Measurements from ENCODE around the gene PADI3. TPM values are rescaled to one million over a fixed set of nuclear protein-coding genes. Genes with fewer than 3 reads are reported as not detected.

The PADI3 gene
- total RNA-seq, 1 donor = not detected

DNA sequence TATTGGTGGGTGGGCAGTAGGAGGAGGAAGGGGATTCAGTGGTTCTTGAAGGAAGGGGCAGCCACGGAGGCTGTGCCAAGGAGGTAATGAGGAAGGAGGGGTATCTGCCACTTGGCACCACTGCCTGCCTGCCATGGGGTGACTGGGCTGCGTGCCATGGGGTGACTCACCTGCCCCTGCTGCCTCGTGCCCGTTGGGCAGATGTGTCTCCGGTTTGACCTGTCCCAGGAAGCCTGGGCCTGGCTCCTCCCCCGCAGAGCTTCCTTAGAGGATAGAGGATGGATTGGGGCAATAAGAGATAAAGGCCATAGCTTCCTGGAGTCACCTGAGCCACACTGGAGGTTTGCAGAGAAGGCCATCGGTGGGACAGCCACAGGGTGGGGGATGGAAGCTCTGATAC lies 1.7 kb downstream of the PADI3 start:
- no peak overlapping the region for H3K4me3 ChIP-seq (ENCODE audit: low read depth, low read length)
- no peak for TF ChIP-seq CTCF (IDR thresholded peaks at IDR 0.05; ENCODE audit: insufficient read depth, low read depth, low read length)
- no peak for DNase-seq (ENCODE audit: low read depth)

GRCh38 chr1:17251246-17251645 lies 2.3 kb downstream of the PADI3 start:
- TF ChIP-seq CTCF (IDR thresholded peaks at IDR 0.05; ENCODE audit: insufficient read depth, low read depth, low read length) = no peak
- no peak for DNase-seq (ENCODE audit: low read depth)
- H3K4me3 ChIP-seq (ENCODE audit: low read depth, low read length) = no peak overlapping the region

DNA sequence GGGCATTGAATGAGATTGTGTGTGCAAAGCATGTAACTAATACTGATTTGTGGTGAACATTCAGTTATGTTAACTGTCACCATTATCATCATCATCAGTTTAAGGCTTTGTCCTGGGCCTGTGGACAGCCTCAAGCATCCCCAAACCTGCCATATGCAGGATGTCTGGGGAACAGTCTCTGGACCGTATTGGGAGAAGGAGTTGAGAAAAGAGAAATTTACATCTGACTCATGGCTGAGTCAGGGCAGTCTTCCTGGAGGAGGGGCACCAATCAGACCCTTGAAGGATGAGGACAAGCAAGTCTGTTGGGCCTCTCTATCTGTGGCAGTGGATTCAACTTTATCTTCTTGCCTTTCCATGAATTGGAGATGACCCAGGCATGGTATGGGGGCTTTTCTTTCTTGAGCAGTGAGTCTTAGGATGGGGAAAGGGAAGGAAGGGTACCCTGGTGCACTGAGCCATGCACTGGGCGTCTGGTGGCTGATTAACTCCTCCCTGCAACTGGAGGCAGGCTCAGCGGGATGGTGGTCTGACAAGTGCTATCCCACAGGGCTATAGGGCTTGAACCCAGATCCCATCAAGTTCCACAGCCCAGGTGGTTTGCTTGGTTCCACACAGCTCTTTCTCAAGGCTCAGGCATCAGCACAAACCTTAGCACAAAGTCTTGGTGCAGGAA lies 2.9 kb downstream of the PADI3 start:
- TF ChIP-seq CTCF (IDR thresholded peaks at IDR 0.05; ENCODE audit: insufficient read depth, low read depth, low read length) = no peak
- H3K4me3 ChIP-seq (ENCODE audit: low read depth, low read length) = no peak overlapping the region
- no peak for DNase-seq (ENCODE audit: low read depth)

- DNase-seq (ENCODE audit: low read depth) = no peak
- TF ChIP-seq CTCF (IDR thresholded peaks at IDR 0.05; ENCODE audit: insufficient read depth, low read depth, low read length) = no peak
- no peak overlapping the region for H3K4me3 ChIP-seq (ENCODE audit: low read depth, low read length)
Observed at GRCh38 chr1:17255336-17255735, 6.4 kb downstream of the PADI3 start.

DNA sequence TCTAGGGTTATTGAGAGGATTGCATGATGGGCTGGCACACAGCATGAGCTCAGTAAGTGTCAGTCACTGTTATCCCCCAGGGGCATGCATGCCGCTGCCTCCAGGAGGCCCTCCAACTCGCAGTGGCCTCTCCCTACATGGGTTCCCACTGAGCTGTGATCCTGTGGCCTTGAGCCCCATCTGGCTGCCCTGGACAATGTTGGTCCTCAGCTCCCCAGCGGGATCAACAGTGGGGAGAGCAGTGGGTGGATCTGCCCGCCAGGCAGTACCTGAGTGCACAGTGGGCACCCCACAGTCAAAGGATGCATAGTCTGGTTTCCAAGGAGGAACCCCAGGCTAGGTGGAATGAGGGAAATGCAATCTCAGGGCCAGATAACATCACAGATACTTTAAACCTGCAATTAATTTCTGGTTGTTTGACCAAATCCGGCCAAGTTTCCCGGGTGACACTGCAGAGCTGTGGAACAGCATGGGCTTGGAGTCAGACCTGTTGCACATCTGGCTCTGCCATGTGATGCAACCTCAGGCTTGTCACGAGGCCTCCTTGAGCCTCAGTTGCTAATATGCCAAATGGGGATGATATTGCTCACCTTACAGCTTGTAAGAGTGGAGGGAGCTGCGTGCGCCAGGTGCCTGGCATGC lies 9.3 kb downstream of the PADI3 start:
- DNase-seq (ENCODE audit: low read depth) = peak; percentile 54
- TF ChIP-seq CTCF (IDR thresholded peaks at IDR 0.05; ENCODE audit: insufficient read depth, low read depth, low read length) = no peak
- H3K4me3 ChIP-seq (ENCODE audit: low read depth, low read length) = no peak overlapping the region

DNA sequence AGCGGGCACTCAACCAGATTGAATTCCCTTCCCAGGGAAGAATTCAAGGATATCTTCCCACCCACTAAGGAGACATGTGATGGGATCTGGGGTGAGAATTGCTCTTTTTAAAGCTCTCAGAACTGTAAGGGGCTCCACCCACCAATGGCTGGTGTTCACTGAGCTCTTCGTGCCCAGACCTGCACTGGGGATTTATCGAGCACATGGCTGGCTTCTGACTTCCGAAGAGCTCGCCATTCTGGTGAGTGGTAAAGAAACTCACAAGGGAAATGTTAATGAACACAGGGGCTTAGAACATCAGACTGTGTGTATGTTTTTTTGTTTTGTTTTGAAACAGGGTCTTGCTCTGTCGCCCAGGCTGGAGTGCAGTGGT lies 9.8 kb downstream of the PADI3 start:
- DNase-seq (ENCODE audit: low read depth) = peak; percentile 3
- H3K4me3 ChIP-seq (ENCODE audit: low read depth, low read length) = no peak overlapping the region
- no peak for TF ChIP-seq CTCF (IDR thresholded peaks at IDR 0.05; ENCODE audit: insufficient read depth, low read depth, low read length)

Measured in fibroblast of villous mesenchyme (primary cell).